Right cardiac atrium (tissue), 5 donors: ENCODE measurements around the gene TMEM18. TPM values are rescaled to one million over a fixed set of nuclear protein-coding genes. Genes with fewer than 3 reads are reported as not detected.

Source experiments
- ATAC-seq, 2 donors: fragments of 200-7000 bp; cut with Tn5 transposase; one replicate each; pipeline versions ENCODE4 v1.8.0 to v1.9.1; 2020; ENCODE audit warnings: moderate library complexity in 2 of 2, mild to moderate bottlenecking in 1 of 2
- DNase-seq, 3 donors: peaks; one replicate each; pipeline ENCODE4 v3.0.0-alpha.2; 2020
- H3K27ac ChIP-seq: one replicate; pipeline ENCODE4 v1.5.1; 2013; ENCODE audit warnings: mild to moderate bottlenecking, low read length, control low read depth, moderate library complexity
- H3K27me3 ChIP-seq: one replicate; pipeline ENCODE4 v1.6.1; 2013; ENCODE audit not compliant: control insufficient read depth, insufficient read depth
- H3K4me1 ChIP-seq: one replicate; pipeline ENCODE4 v1.6.1; 2013; ENCODE audit warnings: low read length; ENCODE audit not compliant: control insufficient read depth, insufficient read depth
- H3K4me3 ChIP-seq: one replicate; pipeline ENCODE4 v1.5.1; 2013; ENCODE audit warnings: low read length, control low read depth
- H3K9me3 ChIP-seq: one replicate; pipeline ENCODE4 v1.6.1; 2013; ENCODE audit warnings: low read length; ENCODE audit not compliant: control insufficient read depth
- WGBS: extraction: QIAGEN DNeasy Blood & Tissue Kit; methylation state at CpG from one replicate; pipeline ENCODE4 v1.1.7; 2013; 5-methylcytosine and 5-hydroxymethylcytosine counted together
- intact Hi-C, 4 donors: fragments of 100-400 bp; cut with DNase I; formaldehyde crosslinking; loops; one replicate each; pipeline versions ENCODE4 v1.11.0 to v1.14.0; 2022 to 2023
- polyA plus RNA-seq: library from polyadenylated mRNA; stranded (reverse); fragments of 200-250 nt; gene quantifications from one replicate; pipeline ENCODE4 v1.2.3, GENCODE V29; 2013
- total RNA-seq, 4 donors: library from RNA; stranded (reverse); fragmentation: NEBNext Ultra II Directional; extraction: Animal tissue kit (Norgen Biotek cat#: 25700); gene quantifications; one replicate each; pipeline ENCODE4 v1.2.1, GENCODE V29; 2021
- donor health status: healthy with polysubstance abuse.
- donor health status: DM: no; HTN: yes; CAD: no.
- donor health status: DM: no; HTN: no; CAD: no.
- donor health status: DM: no; HTN: yes; CAD: no; lungs with severe emphysema.
- donor health status: DM: yes; HTN: yes; CAD: no.

The TMEM18 gene
- total and polyA plus RNA-seq, 5 donors: 10.6 to 16.4 (median 14.8) TPM

DNA sequence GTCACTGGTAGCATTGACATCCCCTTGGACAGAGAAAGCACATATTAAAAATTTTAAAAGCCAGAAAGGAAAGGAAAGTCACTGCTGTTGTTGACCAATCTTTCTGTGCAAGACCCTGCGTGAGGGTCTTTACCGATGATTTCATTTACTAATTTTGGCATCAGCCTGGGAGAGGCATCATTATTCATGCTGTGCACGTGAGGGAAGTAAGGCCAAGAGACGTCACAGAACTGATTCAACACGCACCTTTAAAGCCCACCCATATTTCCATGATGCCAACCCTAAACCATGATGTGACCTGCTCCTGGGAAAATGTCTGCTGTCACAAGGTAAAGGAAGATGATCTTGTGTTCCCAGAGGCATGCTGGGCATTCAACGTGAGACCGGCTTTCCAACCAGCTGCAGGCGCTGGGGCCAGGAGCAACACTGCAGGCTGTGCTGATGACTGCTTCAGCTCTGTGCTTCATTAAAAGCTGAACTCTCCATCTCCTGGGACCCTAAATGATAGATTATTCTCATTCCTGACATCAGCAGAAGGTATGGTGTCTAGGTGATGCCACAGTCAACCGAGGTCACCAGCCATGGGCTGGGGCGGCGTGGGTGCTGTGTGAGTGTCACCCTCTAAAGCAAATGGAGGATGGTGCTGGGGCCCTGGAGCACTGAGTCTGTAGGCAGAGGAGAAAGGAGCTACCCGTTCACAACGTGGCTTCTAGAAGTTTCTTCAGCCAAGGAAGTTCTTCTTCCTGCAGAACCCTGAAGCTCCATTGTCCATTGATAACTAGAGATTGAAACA, 53.9 kb downstream of the TMEM18 start:
- WGBS: 86% methylated on average over 13 of the region's 13 CpGs
- no peak for ATAC-seq
- intact Hi-C loops: no loop called here

DNA sequence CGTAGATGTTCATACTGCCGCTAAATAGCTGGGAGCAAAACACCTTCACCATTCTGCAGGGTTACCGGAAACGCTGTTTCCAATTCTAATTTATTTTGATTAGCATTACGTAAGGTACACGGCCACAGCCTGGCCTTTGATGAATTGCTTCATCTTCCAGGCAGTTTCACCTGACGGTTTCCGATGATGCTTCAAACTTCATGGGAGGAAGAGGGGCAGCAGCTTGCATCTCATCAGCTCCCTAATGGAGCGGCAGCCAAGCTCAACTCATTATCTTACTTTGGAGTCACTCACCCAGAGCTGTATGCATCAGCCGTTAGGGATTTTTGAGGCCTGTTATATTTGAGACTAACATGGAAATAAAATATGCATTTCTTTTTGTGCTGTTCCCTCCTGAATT, 54.8 kb downstream of the TMEM18 start:
- DNase-seq (no peak), ATAC-seq (no peak)
- Histone ChIP-seq H3K4me1 (no peaks in the 10 kb centered on the region), H3K4me3 (no peak overlapping the region), H3K9me3 (peaks cover 4% of the 10 kb centered on the region), H3K27me3 (no peaks in the 10 kb centered on the region), H3K27ac (no peak overlapping the region)
- intact Hi-C loops: no loop called here
- WGBS: 78% methylated on average over 10 of the region's 10 CpGs

More for the DNA sequence above, 53.9 kb downstream of the TMEM18 start:
- H3K9me3 ChIP-seq: peaks cover 4% of the 10 kb centered on the region
- no peak for DNase-seq
- H3K4me3 ChIP-seq: no peak overlapping the region
- no peak overlapping the region for H3K27ac ChIP-seq
- H3K4me1 ChIP-seq: no peaks in the 10 kb centered on the region
- H3K27me3 ChIP-seq: no peaks in the 10 kb centered on the region

DNA sequence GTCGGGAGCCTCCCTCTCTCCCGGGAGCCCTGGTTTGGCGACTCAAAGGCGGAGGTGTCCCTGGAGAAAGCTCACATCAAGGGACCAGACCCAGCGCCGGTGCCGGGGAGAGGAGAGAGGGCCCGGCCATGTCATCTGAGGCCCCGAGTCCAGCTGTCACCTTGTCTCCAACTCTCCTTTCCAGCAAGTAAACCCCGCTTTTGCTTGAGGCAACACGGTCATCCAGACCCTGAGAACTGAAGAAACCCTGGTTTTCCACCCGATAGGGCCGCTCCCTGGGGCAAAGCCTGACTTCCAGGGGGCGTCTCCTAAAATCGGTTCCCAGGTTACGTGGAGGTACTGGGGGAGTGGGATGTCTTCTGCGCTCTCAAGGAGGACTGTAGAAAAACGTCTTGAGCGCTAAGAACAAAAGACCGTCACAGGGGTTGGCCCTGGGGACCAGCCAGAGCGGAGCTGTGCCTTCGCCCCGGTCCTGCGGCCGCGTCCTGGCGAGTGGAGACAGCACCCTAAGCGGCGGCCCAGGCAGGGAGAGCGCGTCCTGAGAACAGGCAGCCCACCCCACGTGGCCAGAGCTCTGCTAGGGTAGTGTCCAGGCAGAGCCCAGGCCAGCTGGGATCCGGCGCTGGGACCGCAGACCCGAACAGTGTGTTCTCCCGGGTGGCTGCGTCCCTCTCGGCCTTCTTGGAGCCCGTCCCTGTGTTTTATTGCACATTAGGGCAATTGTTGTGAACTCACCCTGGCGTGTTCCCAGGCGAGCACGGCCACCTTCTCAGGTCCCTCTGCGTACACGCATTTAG, 55.7 kb downstream of the TMEM18 start:
- peak in 1 of 3 donors; percentile 46 for DNase-seq
- Histone ChIP-seq H3K27ac (no peak overlapping the region), H3K27me3 (no peaks in the 10 kb centered on the region), H3K9me3 (peaks cover 4% of the 10 kb centered on the region), H3K4me3 (no peak overlapping the region), H3K4me1 (no peaks in the 10 kb centered on the region)
- ATAC-seq: no peak
- 93% methylated on average over 45 of the region's 45 CpGs for WGBS
- intact Hi-C loops: no loop called here

GRCh38 chr2:620471-621302, 56.5 kb downstream of the TMEM18 start:
- Histone ChIP-seq H3K27me3 (no peaks in the 10 kb centered on the region), H3K9me3 (peaks cover 4% of the 10 kb centered on the region), H3K4me1 (no peaks in the 10 kb centered on the region), H3K27ac (no peak overlapping the region), H3K4me3 (no peak overlapping the region)
- 96% methylated on average over 58 of the region's 58 CpGs for WGBS
- intact Hi-C loops: no loop called here
- DNase-seq: peak in 1 of 3 donors; percentile 39
- ATAC-seq: peak in 1 of 2 donors; percentile 21

DNA sequence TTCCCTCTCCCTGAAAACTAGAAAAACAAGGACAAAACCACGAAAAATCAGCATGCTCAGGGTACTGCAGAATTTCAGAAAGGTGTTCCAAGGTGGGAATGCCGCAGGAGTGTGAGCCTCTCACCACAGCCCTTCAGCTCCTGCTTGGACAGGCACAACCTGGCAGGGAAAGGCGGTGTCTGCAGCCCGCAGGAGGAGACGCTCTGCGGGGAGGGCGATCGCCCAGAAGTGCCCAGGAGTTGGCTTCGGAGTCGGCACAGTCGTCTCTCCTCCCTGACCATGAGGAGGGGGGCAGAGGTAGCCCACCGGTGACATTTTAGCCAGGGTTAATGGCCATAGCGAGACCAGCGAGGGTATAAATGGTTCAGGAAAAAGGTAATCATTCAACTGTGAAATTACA, 57.2 kb downstream of the TMEM18 start:
- ATAC-seq (no peak), DNase-seq (no peak)
- intact Hi-C loops: no loop called here
- 89% methylated on average over 14 of the region's 14 CpGs for WGBS
- Histone ChIP-seq H3K4me3 (no peak overlapping the region), H3K27me3 (no peaks in the 10 kb centered on the region), H3K4me1 (no peaks in the 10 kb centered on the region), H3K9me3 (peaks cover 4% of the 10 kb centered on the region), H3K27ac (no peak overlapping the region)

DNA sequence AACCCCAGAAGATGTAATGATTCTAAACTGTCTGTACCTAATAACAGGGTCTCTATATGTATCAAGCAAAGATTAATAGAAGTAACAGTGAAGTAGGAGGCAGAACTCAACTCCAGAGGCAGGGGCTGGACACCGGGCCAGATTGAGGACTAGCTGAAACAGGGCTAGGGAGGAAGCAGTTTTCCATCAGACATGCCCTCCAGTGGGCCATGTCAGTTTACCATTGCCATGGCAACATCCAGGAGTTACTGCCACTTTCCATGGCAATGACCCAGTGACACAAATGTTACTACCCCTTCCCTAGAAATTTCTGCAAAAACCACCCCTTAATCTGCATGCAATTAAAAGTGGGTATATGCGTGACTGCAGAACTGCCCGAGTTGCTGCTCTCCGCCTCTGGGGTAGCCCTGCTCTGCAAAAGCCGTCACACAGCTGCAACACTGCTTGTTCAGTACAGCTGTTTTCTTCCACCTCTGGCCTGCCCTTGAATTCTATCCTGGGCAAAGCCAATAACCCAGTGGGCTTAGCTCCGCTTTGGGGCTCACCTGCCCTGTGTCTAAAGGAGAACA, 58.7 kb downstream of the TMEM18 start:
- WGBS: 88% methylated on average over 6 of the region's 6 CpGs
- Histone ChIP-seq H3K9me3 (peaks cover 4% of the 10 kb centered on the region), H3K4me1 (no peaks in the 10 kb centered on the region), H3K27me3 (no peaks in the 10 kb centered on the region), H3K4me3 (no peak overlapping the region), H3K27ac (no peak overlapping the region)
- ATAC-seq (no peak), DNase-seq (no peak)
- intact Hi-C loops: no loop called here

GRCh38 chr2:618005-618404, 59.2 kb downstream of the TMEM18 start:
- DNase-seq (no peak), ATAC-seq (no peak)
- intact Hi-C loops: no loop called here
- Histone ChIP-seq H3K9me3 (peaks cover 4% of the 10 kb centered on the region), H3K4me3 (no peak overlapping the region), H3K27ac (no peak overlapping the region), H3K4me1 (no peaks in the 10 kb centered on the region), H3K27me3 (no peaks in the 10 kb centered on the region)
- 82% methylated on average over 3 of the region's 3 CpGs for WGBS
